GM19468 (cell line): ENCODE data around the gene UBQLN1.

Experiments
- ATAC-seq: cut with Tn5 transposase; IDR thresholded peaks from one replicate; pipeline ENCODE4 v1.9.1; 2021; ENCODE audit warnings: mild to moderate bottlenecking, moderate library complexity, moderate number of reproducible peaks; ENCODE audit not compliant: unreplicated experiment; ENCODE audit errors: extremely low read depth

Gene UBQLN1

GRCh38 chr9:83698976-83699585 is 8.7 kb downstream of the UBQLN1 start:
- no peak for ATAC-seq

- ATAC-seq, result no peak
Observed at GRCh38 chr9:83691492-83691891, 16.3 kb downstream of the UBQLN1 start.

- no peak for ATAC-seq
Observed at GRCh38 chr9:83688921-83689320, 18.8 kb downstream of the UBQLN1 start.

- ATAC-seq, result no peak
Observed at GRCh38 chr9:83681490-83681889, 26.3 kb downstream of the UBQLN1 start.

GRCh38 chr9:83680233-83680632 is 27.5 kb downstream of the UBQLN1 start:
- ATAC-seq, result no peak

- no peak for ATAC-seq
Observed at GRCh38 chr9:83677596-83677995, 30.2 kb downstream of the UBQLN1 start.

GRCh38 chr9:83675466-83675865 is 32.3 kb downstream of the UBQLN1 start:
- ATAC-seq, result no peak

GRCh38 chr9:83671451-83671850 is 36.3 kb downstream of the UBQLN1 start:
- no peak for ATAC-seq

- ATAC-seq, result no peak
Observed at GRCh38 chr9:83670381-83670780, 37.4 kb downstream of the UBQLN1 start.

GRCh38 chr9:83669067-83669466 is 38.7 kb downstream of the UBQLN1 start:
- ATAC-seq, result no peak

- ATAC-seq, result peak; percentile 74
Observed at GRCh38 chr9:83665580-83666200, 42.1 kb downstream of the UBQLN1 start.

GRCh38 chr9:83662933-83663332 is 44.8 kb downstream of the UBQLN1 start:
- no peak for ATAC-seq

GRCh38 chr9:83656952-83657351 is 50.8 kb downstream of the UBQLN1 start:
- no peak for ATAC-seq

GRCh38 chr9:83656032-83656680 is 51.6 kb downstream of the UBQLN1 start:
- peak; percentile 29 for ATAC-seq

GRCh38 chr9:83655433-83655832 is 52.3 kb downstream of the UBQLN1 start:
- no peak for ATAC-seq

GRCh38 chr9:83652433-83652832 is 55.3 kb downstream of the UBQLN1 start:
- no peak for ATAC-seq

GRCh38 chr9:83651558-83651957 is 56.2 kb downstream of the UBQLN1 start:
- ATAC-seq, result no peak

GRCh38 chr9:83649515-83649914 is 58.2 kb downstream of the UBQLN1 start:
- ATAC-seq, result no peak

GRCh38 chr9:83649080-83649479 is 58.7 kb downstream of the UBQLN1 start:
- no peak for ATAC-seq

GRCh38 chr9:83646500-83647239 is 61.1 kb downstream of the UBQLN1 start:
- ATAC-seq, result no peak

GRCh38 chr9:83642793-83643192 is 65.0 kb downstream of the UBQLN1 start:
- ATAC-seq, result no peak
